CD4-positive, alpha-beta memory T cell (primary cell): ENCODE results near the gene RGS3. TPM values are rescaled to one million over a fixed set of nuclear protein-coding genes. Genes with fewer than 3 reads are reported as not detected.

Experiments used
- CTCF ChIA-PET: fragments of 350-600 bp; sonication (Branson Sonifier 250); formaldehyde crosslinking; loops from one replicate; lab custom pipeline; 2021; ENCODE audit warnings: inconsistent platforms; ENCODE audit not compliant: partially characterized antibody; lab: Charles Lee
- POLR2A ChIA-PET: fragments of 350-600 bp; sonication (Branson Sonifier 250); formaldehyde crosslinking; loops from one replicate; lab custom pipeline; 2021; ENCODE audit not compliant: partially characterized antibody; lab: Charles Lee
- DNase-seq, 5 donors: peaks; one replicate each; pipeline versions ENCODE4 v3.0.0 to v3.0.0-alpha.2; 2020 to 2022; ENCODE audit warnings: mixed read lengths in 1 of 5
- H3K27ac ChIP-seq: one replicate; pipeline ENCODE4 v1.7.0; 2013; ENCODE audit warnings: low read depth, low read length
- H3K27me3 ChIP-seq: 2 replicates; pipeline ENCODE4 v1.7.0; 2013; ENCODE audit warnings: mild to moderate bottlenecking, low read length, moderate library complexity; ENCODE audit not compliant: insufficient read depth
- H3K36me3 ChIP-seq: 2 replicates; pipeline ENCODE4 v1.7.0; 2013; ENCODE audit warnings: mild to moderate bottlenecking, low read length, moderate library complexity; ENCODE audit not compliant: insufficient read depth
- H3K4me1 ChIP-seq: 2 replicates; pipeline ENCODE4 v1.7.0; 2013; ENCODE audit warnings: mild to moderate bottlenecking, low read length, moderate library complexity; ENCODE audit not compliant: insufficient read depth
- H3K4me3 ChIP-seq, 2 donors: one replicate each; pipeline ENCODE4 v1.7.0; 2013; ENCODE audit warnings: low read length in 2 of 2, mild to moderate bottlenecking in 1 of 2
- H3K9me3 ChIP-seq, 2 donors: one replicate each; pipeline ENCODE4 v1.7.0; 2013; ENCODE audit warnings: low read length in 2 of 2, control low read depth in 1 of 2; ENCODE audit not compliant: control insufficient read depth in 1 of 2
- H3K27ac Mint-ChIP-seq, 7 donors: one replicate each; pipeline ENCODE4 v1.8.0; 2020 to 2021; ENCODE audit warnings: mixed read lengths in 7 of 7, mild to moderate bottlenecking in 6 of 7, inconsistent platforms in 3 of 7, moderate library complexity in 3 of 7
- H3K27me3 Mint-ChIP-seq, 2 donors: one replicate each; pipeline ENCODE4 v1.8.0; 2020 to 2021; ENCODE audit warnings: mixed read lengths in 2 of 2
- H3K36me3 Mint-ChIP-seq, 2 donors: one replicate each; pipeline ENCODE4 v1.8.0; 2020 to 2021; ENCODE audit warnings: mixed read lengths in 2 of 2, inconsistent platforms in 1 of 2, mild to moderate bottlenecking in 1 of 2
- H3K4me1 Mint-ChIP-seq, 4 donors: one replicate each; pipeline ENCODE4 v1.8.0; 2020 to 2021; ENCODE audit warnings: mixed read lengths in 4 of 4, mild to moderate bottlenecking in 1 of 4
- H3K4me3 Mint-ChIP-seq, 8 donors: one replicate each; pipeline ENCODE4 v1.8.0; 2020 to 2021; ENCODE audit warnings: mixed read lengths in 8 of 8, mild to moderate bottlenecking in 7 of 8, moderate library complexity in 6 of 8, inconsistent platforms in 3 of 8
- H3K9me3 Mint-ChIP-seq, 8 donors: one replicate each; pipeline ENCODE4 v1.8.0; 2020 to 2021; ENCODE audit warnings: mixed read lengths in 8 of 8, mild to moderate bottlenecking in 5 of 8, inconsistent platforms in 3 of 8, moderate library complexity in 1 of 8
- intact Hi-C: fragments of 100-400 bp; cut with micrococcal nuclease; formaldehyde crosslinking; loops from one replicate; pipeline ENCODE4 v1.15.1; 2023
- polyA plus RNA-seq, 2 donors: library from polyadenylated mRNA; unstranded; fragments of 300-500 nt; fragmentation: Illumina TruSeq; gene quantifications; one replicate each; pipeline ENCODE4 v1.2.3, GENCODE V29; 2021
- total RNA-seq, 2 experiments: library from RNA; stranded (reverse); gene quantifications; one replicate each; pipeline ENCODE4 v1.2.3, GENCODE V29; 2021

The RGS3 gene
- total and polyA plus RNA-seq, 4 experiments from 2014 or later, result 3.4 to 23.2 (median 18.0) TPM

- intact Hi-C loops, result no loop called here
- Mint-ChIP-seq H3K9me3 (no peaks in the 10 kb centered on the region), H3K27ac (peak overlapping the region in 2 of 7 donors; percentile 50 to 69), H3K4me1 (no peaks in the 10 kb centered on the region), H3K4me3 (no peak overlapping the region), H3K27me3 (no peaks in the 10 kb centered on the region), H3K36me3 (no peaks in the 10 kb centered on the region)
- DNase-seq, result no peak
- Histone ChIP-seq H3K9me3 (no peaks in the 10 kb centered on the region), H3K27me3 (no peaks in the 10 kb centered on the region), H3K4me1 (no peaks in the 10 kb centered on the region), H3K27ac (no peak overlapping the region), H3K4me3 (no peak overlapping the region), H3K36me3 (no peaks in the 10 kb centered on the region)
- ChIA-PET CTCF (no interaction called here), POLR2A (no interaction called here)
Observed at GRCh38 chr9:113609562-113610318, 146.2 kb downstream of the RGS3 start.

- Histone ChIP-seq H3K4me1 (no peaks in the 10 kb centered on the region), H3K27ac (no peak overlapping the region), H3K4me3 (no peak overlapping the region), H3K9me3 (no peaks in the 10 kb centered on the region), H3K36me3 (no peaks in the 10 kb centered on the region), H3K27me3 (no peaks in the 10 kb centered on the region)
- H3K36me3 Mint-ChIP-seq, result no peaks in the 10 kb centered on the region
- intact Hi-C loops, result no loop called here
- ChIA-PET POLR2A (no interaction called here), CTCF (no interaction called here)
- peak overlapping the region in 1 of 7 donors; percentile 29 for H3K27ac Mint-ChIP-seq
- H3K4me1 Mint-ChIP-seq, result no peaks in the 10 kb centered on the region
- H3K27me3 Mint-ChIP-seq, result no peaks in the 10 kb centered on the region
- H3K4me3 Mint-ChIP-seq, result no peak overlapping the region
- no peaks in the 10 kb centered on the region for H3K9me3 Mint-ChIP-seq
- no peak for DNase-seq
Observed at GRCh38 chr9:113611461-113612215, 148.1 kb downstream of the RGS3 start.

GRCh38 chr9:113612216-113612747, 148.8 kb downstream of the RGS3 start:
- H3K4me1 Mint-ChIP-seq, result peaks cover 0 to 1% (median under 1%) of the 10 kb centered on the region in 4 donors
- H3K4me1 ChIP-seq, result no peaks in the 10 kb centered on the region
- no peak overlapping the region for H3K4me3 ChIP-seq
- no peaks in the 10 kb centered on the region for H3K36me3 ChIP-seq
- H3K27ac Mint-ChIP-seq, result peak overlapping the region in 1 of 7 donors; percentile 29
- no peak overlapping the region for H3K27ac ChIP-seq
- H3K27me3 Mint-ChIP-seq, result no peaks in the 10 kb centered on the region
- no peak for DNase-seq
- POLR2A ChIA-PET, result no interaction called here
- H3K4me3 Mint-ChIP-seq, result no peak overlapping the region
- CTCF ChIA-PET, result no interaction called here
- H3K27me3 ChIP-seq, result no peaks in the 10 kb centered on the region
- no peaks in the 10 kb centered on the region for H3K9me3 Mint-ChIP-seq
- H3K9me3 ChIP-seq, result no peaks in the 10 kb centered on the region
- H3K36me3 Mint-ChIP-seq, result no peaks in the 10 kb centered on the region
- intact Hi-C loops, result no loop called here

GRCh38 chr9:113612828-113613227, 149.3 kb downstream of the RGS3 start:
- ChIA-PET CTCF (no interaction called here), POLR2A (no interaction called here)
- H3K27me3 Mint-ChIP-seq, result no peaks in the 10 kb centered on the region
- H3K9me3 Mint-ChIP-seq, result no peaks in the 10 kb centered on the region
- intact Hi-C loops, result no loop called here
- H3K4me3 Mint-ChIP-seq, result no peak overlapping the region
- no peak overlapping the region for H3K4me3 ChIP-seq
- H3K36me3 ChIP-seq, result no peaks in the 10 kb centered on the region
- DNase-seq, result no peak
- no peaks in the 10 kb centered on the region for H3K36me3 Mint-ChIP-seq
- H3K4me1 Mint-ChIP-seq, result peaks cover 0 to 5% (median 2%) of the 10 kb centered on the region in 4 donors
- no peaks in the 10 kb centered on the region for H3K27me3 ChIP-seq
- no peak overlapping the region for H3K27ac ChIP-seq
- no peaks in the 10 kb centered on the region for H3K9me3 ChIP-seq
- H3K4me1 ChIP-seq, result no peaks in the 10 kb centered on the region
- no peak overlapping the region for H3K27ac Mint-ChIP-seq

- no peak for DNase-seq
- POLR2A ChIA-PET, result no interaction called here
- H3K4me1 Mint-ChIP-seq, result peaks cover 0 to 5% (median 2%) of the 10 kb centered on the region in 4 donors
Observed at GRCh38 chr9:113613815-113614413, 150.4 kb downstream of the RGS3 start.

GRCh38 chr9:113614843-113615648, 151.5 kb downstream of the RGS3 start:
- no peaks in the 10 kb centered on the region for H3K27me3 ChIP-seq
- intact Hi-C loops, result no loop called here
- CTCF ChIA-PET, result interaction anchor here (1.5 kb wide), 1 partner anchor 24 kb away, joined by 3 read pairs; no protein-coding TSS in a partner anchor
- Mint-ChIP-seq H3K36me3 (no peaks in the 10 kb centered on the region), H3K9me3 (no peaks in the 10 kb centered on the region), H3K27me3 (peaks cover 0 to 4% of the 10 kb centered on the region in 2 donors), H3K27ac (peak overlapping the region in 2 of 7 donors; percentile 19 to 48), H3K4me3 (no peak overlapping the region), H3K4me1 (peaks cover 0 to 5% (median 2%) of the 10 kb centered on the region in 4 donors)
- POLR2A ChIA-PET, result no interaction called here
- no peak for DNase-seq
- H3K4me1 ChIP-seq, result no peaks in the 10 kb centered on the region
- no peak overlapping the region for H3K4me3 ChIP-seq
- H3K36me3 ChIP-seq, result no peaks in the 10 kb centered on the region
- no peaks in the 10 kb centered on the region for H3K9me3 ChIP-seq
- no peak overlapping the region for H3K27ac ChIP-seq

More at GRCh38 chr9:113613815-113614413, 150.4 kb downstream of the RGS3 start:
- Mint-ChIP-seq H3K4me3 (no peak overlapping the region), H3K27me3 (no peaks in the 10 kb centered on the region), H3K36me3 (no peaks in the 10 kb centered on the region), H3K9me3 (no peaks in the 10 kb centered on the region), H3K27ac (no peak overlapping the region)
- H3K4me1 ChIP-seq, result no peaks in the 10 kb centered on the region
- no peaks in the 10 kb centered on the region for H3K9me3 ChIP-seq
- no peaks in the 10 kb centered on the region for H3K27me3 ChIP-seq
- no peak overlapping the region for H3K27ac ChIP-seq
- CTCF ChIA-PET, result no interaction called here
- no peaks in the 10 kb centered on the region for H3K36me3 ChIP-seq
- intact Hi-C loops, result no loop called here
- H3K4me3 ChIP-seq, result no peak overlapping the region
